Fibroblast of skin of left biceps (primary cell): ENCODE results near the gene NELFA.
"Not testable (repeated sequence)": the region's sequence is repeated elsewhere in the genome, so short reads cannot be mapped to it uniquely, and the experiment has no call there.

Source experiments
- DNase-seq, 2 experiments: peaks; one replicate each; pipeline ENCODE4 v3.0.0-alpha.2; 2013; ENCODE audit warnings: low read depth in 2 of 2

Gene NELFA

GRCh38 chr4:1993718-1994516, 14.9 kb downstream of the NELFA start:
- not testable (repeated sequence) for DNase-seq

GRCh38 chr4:1993169-1993516, 15.6 kb downstream of the NELFA start:
- no peak for DNase-seq

- DNase-seq: no peak
These were observed 16.2 kb downstream of the NELFA start for GRCh38 chr4:1992468-1993168.

GRCh38 chr4:1991596-1992434, 17.0 kb downstream of the NELFA start:
- no peak for DNase-seq

GRCh38 chr4:1991087-1991486, 17.7 kb downstream of the NELFA start:
- DNase-seq: no peak

GRCh38 chr4:1990676-1991075, 18.1 kb downstream of the NELFA start:
- DNase-seq: no peak

GRCh38 chr4:1990348-1990645, 18.5 kb downstream of the NELFA start:
- no peak for DNase-seq

GRCh38 chr4:1989533-1990347, 19.0 kb downstream of the NELFA start:
- no peak for DNase-seq

- no peak for DNase-seq
These were observed 20.4 kb downstream of the NELFA start for GRCh38 chr4:1988327-1988724.

GRCh38 chr4:1987721-1988326, 20.9 kb downstream of the NELFA start:
- no peak for DNase-seq

- DNase-seq: no peak
These were observed 21.5 kb downstream of the NELFA start for GRCh38 chr4:1987296-1987695.

GRCh38 chr4:1986578-1987210, 22.1 kb downstream of the NELFA start:
- no peak for DNase-seq

- DNase-seq: no peak
These were observed 22.8 kb downstream of the NELFA start for GRCh38 chr4:1985780-1986577.

GRCh38 chr4:1985294-1985693, 23.5 kb downstream of the NELFA start:
- no peak for DNase-seq

- DNase-seq: no peak
These were observed 24.2 kb downstream of the NELFA start for GRCh38 chr4:1984406-1985191.

GRCh38 chr4:1983846-1984405, 24.8 kb downstream of the NELFA start:
- no peak for DNase-seq

GRCh38 chr4:1983053-1983845, 25.5 kb downstream of the NELFA start:
- no peak for DNase-seq
